LNCaP clone FGC (cell line): ENCODE results near the gene FOXRED2.
A peak's percentile ranks its signal among the peaks of the same experiment; 100 is the strongest.

Source experiments
- DNase-seq: peaks from one replicate; pipeline ENCODE4 v3.0.0-alpha.2; 2011; ENCODE audit warnings: low read depth
- H3K4me3 ChIP-seq: 2 replicates; pipeline ENCODE4 v1.5.1; 2011; ENCODE audit warnings: mild to moderate bottlenecking, low read depth, low read length, control low read depth
- TF ChIP-seq, protein P1 (sequence below): IDR thresholded peaks from 2 replicates; pipeline ENCODE4 v1.5.1; 2012; ENCODE audit warnings: mild to moderate bottlenecking; ENCODE audit not compliant: control insufficient read depth, insufficient read depth; ENCODE audit errors: extremely low read depth

The FOXRED2 gene

DNA sequence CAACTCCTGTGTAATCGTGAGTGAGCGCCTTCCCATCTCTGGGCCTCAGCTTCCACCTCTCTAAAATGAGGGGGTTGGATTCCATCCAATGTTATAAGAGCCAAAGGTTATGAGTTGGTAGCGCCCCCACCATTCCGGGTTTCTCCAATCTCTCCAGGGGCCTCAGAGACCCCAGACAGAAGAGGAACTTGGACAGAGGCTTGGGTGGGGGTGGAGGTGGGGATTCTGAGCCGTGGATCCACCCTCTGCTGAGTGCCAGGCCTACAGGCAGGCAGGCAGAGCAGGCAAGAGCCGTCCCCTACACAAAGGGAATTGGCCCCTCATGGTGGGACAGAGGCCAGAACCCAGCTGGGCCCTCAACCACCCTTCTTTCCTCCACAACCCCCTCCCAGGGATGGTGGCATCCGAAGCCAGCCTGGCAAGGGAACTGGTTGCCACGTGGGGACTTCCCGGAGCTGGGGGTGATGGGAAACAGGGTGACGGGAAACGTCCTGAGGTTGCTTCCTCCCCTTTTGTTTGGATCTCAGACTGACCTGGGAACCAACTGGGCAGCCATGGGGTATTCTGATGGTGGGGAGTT is 57.2 kb downstream of the FOXRED2 start:
- TF ChIP-seq, protein P1, sequence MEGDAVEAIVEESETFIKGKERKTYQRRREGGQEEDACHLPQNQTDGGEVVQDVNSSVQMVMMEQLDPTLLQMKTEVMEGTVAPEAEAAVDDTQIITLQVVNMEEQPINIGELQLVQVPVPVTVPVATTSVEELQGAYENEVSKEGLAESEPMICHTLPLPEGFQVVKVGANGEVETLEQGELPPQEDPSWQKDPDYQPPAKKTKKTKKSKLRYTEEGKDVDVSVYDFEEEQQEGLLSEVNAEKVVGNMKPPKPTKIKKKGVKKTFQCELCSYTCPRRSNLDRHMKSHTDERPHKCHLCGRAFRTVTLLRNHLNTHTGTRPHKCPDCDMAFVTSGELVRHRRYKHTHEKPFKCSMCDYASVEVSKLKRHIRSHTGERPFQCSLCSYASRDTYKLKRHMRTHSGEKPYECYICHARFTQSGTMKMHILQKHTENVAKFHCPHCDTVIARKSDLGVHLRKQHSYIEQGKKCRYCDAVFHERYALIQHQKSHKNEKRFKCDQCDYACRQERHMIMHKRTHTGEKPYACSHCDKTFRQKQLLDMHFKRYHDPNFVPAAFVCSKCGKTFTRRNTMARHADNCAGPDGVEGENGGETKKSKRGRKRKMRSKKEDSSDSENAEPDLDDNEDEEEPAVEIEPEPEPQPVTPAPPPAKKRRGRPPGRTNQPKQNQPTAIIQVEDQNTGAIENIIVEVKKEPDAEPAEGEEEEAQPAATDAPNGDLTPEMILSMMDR, result no peak
- H3K4me3 ChIP-seq, result no peak overlapping the region
- no peak for DNase-seq

DNA sequence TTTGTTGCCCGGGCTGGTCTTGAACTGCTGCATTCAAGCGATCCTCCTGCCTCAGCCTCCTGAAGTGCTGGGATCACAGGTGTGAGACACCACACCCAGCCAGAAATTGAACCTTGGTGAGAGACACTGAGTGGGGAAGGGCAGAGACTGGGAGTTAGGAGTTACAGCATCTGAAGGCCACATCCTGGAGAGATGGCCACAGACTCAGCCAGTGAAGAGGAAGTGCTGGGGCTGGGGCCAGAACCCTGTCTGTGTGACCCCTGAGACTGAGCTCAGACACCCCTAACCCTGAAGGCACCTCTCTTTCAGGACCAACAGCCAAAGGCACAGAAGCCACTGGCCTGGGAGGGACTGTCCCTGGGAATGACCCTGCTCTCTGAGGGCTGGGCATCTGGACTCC is 59.2 kb downstream of the FOXRED2 start:
- TF ChIP-seq, protein P1, result no peak
- DNase-seq, result no peak
- no peak overlapping the region for H3K4me3 ChIP-seq

DNA sequence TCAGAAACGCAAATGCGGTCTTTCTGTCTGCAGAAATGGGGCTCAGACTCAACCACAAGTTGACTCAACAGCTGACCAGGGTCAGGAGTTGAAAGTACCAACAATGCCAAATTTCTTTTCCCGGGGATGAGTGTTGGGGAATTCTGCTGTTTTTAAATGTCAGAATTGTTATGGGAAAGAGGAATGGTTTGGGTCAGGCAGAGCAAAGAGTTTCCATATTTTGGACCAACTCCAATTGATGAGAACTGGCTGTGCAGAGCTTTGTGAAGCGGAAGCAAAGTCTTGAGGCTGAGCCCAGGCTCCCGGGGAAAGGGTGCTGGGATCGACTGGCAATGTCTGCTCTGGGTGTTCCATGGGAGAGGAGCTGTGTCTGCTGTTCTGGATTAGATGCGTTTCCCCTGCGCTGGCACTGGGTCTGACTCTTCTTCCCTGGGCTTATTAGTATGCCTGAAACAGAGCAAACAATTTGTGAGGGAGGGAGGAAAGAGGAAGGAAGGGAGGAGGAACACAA is 61.6 kb downstream of the FOXRED2 start:
- peak; percentile 75 for DNase-seq
- TF ChIP-seq, protein P1, result no peak
- no peak overlapping the region for H3K4me3 ChIP-seq

DNA sequence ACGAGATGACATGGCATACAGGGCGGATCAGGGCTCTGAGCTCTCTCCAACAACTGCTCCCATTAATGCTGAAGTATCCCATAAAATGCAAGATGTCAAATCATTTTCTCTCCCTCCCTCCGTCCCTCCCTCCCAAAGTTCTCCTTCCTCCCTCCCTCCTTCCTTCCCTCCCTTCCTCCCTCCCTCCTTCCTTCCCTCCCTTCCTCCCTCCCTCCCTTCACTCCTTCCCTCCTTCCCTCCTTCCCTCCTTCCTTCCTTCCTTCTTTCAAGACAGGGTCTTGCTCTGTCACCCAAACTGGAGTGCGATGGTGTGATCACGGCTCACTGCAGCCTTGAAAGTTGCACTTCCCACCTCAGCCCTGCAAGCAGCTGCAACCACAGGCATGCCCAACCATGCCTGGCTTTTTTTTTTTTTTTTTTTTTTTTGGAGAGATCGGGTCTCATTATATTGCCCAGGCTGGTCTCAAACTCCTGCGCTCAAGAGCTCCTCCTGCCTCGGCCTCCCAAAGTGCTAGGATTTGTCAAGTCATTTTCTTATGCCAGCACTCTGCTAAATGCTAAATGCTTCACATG is 63.6 kb downstream of the FOXRED2 start:
- TF ChIP-seq, protein P1, result no peak
- DNase-seq, result no peak
- H3K4me3 ChIP-seq, result no peak overlapping the region

DNA sequence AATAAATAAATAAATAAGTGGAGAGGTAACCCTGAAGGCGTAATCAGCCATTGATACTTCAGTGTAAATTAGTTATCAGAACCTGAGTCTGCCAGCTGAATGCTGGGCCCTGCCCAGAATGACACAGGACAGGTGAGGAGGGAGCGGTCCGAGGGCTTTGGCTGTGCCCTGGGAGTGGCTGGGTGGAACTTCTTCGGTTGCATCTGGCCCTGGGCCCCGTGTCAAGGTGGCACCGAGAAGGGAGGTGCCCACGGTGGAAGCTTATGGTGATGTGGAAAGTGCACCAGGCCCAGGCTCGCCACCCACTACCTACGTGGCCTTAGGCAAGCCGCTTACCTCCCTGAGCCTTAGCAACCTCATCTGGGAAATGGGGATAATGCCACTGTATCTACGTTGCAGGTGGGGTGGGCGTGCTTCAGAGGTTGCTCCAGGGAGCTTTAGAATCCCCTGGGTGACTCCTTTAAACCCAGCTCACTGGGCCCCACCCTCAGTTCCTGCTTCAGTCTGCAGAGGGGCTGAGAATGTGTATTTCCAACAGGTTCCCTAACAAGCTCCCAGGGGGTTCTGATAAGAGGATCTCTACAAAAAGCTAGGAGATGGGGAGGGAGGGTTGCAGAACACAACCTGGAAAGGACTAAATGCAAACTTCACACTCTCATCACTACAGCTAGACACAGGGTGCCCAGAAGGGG is 64.2 kb downstream of the FOXRED2 start:
- TF ChIP-seq, protein P1, result no peak
- H3K4me3 ChIP-seq, result no peak overlapping the region
- DNase-seq, result no peak

DNA sequence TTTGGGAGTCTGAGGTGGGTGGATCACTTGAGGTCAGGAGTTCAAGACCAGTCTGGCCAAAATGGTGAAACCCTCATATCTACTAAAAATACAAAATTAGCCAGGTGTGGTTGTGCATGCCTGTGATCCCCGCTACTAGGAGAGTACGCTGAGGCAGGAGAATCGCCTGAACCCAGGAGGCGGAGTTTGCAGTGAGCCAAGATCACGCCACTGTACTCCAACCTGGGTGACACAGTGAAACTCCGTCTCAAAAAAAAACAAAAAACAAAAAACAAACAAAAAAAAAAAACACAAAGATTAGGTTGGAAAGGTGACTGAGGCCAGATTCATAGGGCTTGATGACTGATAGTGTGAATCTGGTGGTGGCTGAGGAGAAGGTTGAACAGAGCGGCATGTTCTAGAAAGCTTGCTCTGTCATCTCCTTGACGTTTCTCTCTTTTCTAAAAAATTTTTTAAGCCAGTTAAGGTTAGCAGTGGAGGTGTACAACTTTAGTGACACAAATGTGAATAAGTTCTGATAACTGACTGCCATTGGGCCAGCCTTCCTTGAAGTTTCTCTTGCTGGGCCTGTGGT is 66.3 kb downstream of the FOXRED2 start:
- no peak overlapping the region for H3K4me3 ChIP-seq
- TF ChIP-seq, protein P1, result no peak
- DNase-seq, result no peak
